ENCODE results near the gene NUDT7. TPM values are rescaled to one million over a fixed set of nuclear protein-coding genes. Genes with fewer than 3 reads are reported as not detected.

Gene NUDT7
- total and polyA plus RNA-seq, 12 donors: 15.3 to 62.6 (median 33.4) TPM

GRCh38 chr16:77732241-77732946 is 10.1 kb downstream of the NUDT7 start:
- TF ChIP-seq POLR2A (IDR thresholded peaks at IDR 0.05) (no peak), CTCF (IDR thresholded peaks at IDR 0.05) (no peak)
- H3K4me3 ChIP-seq: no peak overlapping the region
- H3K27me3 ChIP-seq: no peaks in the 10 kb centered on the region
- H3K4me1 ChIP-seq (replicated peaks in 1 of 2): no peaks in the 10 kb centered on the region
- no peak overlapping the region for H3K27ac ChIP-seq
- WGBS, 4 donors: 76 to 87% (median 85%) methylated on average over 11 of the region's 11 CpGs
- intact Hi-C loops (cut with DNase I): no loop called here
- no peaks in the 10 kb centered on the region for H3K36me3 ChIP-seq (replicated peaks in 1 of 2)
- H3K9me3 ChIP-seq (replicated peaks in 1 of 3): no peaks in the 10 kb centered on the region
- DNase-seq: no peak

DNA sequence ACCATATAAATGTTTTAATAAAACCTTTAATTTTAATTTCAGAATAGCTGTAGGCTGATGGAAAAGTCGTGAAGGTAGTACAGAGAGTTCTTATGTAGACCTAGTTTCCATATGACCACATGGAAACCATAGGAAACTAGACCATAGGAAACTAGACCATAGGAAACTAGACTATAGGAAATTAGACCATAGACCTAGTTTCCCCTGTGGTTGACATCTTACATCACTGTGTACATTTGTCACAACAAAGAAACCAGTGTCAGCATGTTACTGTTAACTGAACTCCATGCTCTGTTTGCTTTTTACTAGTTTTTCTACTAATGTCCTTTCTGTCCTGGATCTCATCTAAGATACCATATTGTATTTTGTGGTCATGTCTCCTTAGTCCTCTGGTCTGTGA is 14.6 kb downstream of the NUDT7 start:
- H3K27ac ChIP-seq: no peak overlapping the region
- H3K4me3 ChIP-seq: no peak overlapping the region
- no peak for DNase-seq
- no peak for TF ChIP-seq CTCF (IDR thresholded peaks at IDR 0.05)
- TF ChIP-seq POLR2A (IDR thresholded peaks at IDR 0.05): no peak
- WGBS, 4 donors: 68 to 82% (median 75%) methylated on average over 1 of the region's 1 CpG
- no peaks in the 10 kb centered on the region for H3K9me3 ChIP-seq (replicated peaks in 1 of 3)
- no peaks in the 10 kb centered on the region for H3K4me1 ChIP-seq (replicated peaks in 1 of 2)
- intact Hi-C loops (cut with DNase I): no loop called here
- H3K36me3 ChIP-seq (replicated peaks in 1 of 2): no peaks in the 10 kb centered on the region
- no peaks in the 10 kb centered on the region for H3K27me3 ChIP-seq

DNA sequence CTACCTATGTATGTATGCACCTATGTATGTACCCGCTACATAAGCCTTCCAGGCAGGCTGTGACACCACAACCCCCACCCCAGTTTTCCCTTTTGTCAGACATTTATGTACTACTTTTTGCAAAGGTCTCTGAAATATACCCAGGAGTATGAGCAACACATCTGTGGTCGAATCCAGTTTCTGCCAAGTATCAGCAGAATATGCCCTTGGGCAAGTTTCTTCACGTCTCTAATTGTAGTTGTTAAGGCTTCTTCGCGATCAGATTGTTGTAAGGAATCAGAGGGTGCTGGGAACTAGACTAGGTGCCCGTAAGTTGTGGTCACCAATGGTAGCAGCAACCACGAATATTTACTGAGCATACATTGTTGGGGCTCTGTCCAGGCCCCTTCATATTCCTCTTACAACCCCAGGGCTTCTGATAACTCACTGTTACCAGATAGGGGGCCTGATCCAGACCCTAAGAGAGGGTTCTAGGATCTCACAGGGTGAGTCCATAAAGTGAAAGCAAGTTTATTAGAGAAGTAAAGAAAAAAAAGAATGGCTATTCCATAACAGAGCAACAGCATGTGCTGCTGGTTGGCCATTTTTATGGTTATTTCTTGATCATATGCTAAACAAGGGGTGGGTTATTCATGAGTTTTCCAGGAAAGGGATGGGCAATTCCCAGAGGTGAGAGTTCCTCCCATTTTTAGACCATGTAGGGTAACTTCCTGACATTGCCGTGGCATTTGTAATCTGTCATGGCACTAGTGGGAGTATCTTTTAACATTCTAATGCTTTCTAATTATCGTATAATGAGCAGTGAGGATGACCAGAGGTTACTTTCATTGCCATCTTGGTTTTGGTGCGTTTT is 16.6 kb downstream of the NUDT7 start:
- TF ChIP-seq POLR2A (IDR thresholded peaks at IDR 0.05) (no peak), CTCF (IDR thresholded peaks at IDR 0.05) (no peak)
- no peak for DNase-seq
- intact Hi-C loops (cut with DNase I): no loop called here
- Histone ChIP-seq H3K9me3 (replicated peaks in 1 of 3) (no peaks in the 10 kb centered on the region), H3K4me3 (no peak overlapping the region), H3K36me3 (replicated peaks in 1 of 2) (no peaks in the 10 kb centered on the region), H3K27me3 (no peaks in the 10 kb centered on the region), H3K27ac (no peak overlapping the region), H3K4me1 (replicated peaks in 1 of 2) (no peaks in the 10 kb centered on the region)
- WGBS, 4 donors: 83 to 92% (median 86%) methylated on average over 9 to 10 of the region's 10 CpGs

GRCh38 chr16:77739559-77739892 is 17.2 kb downstream of the NUDT7 start:
- Histone ChIP-seq H3K36me3 (replicated peaks in 1 of 2) (no peaks in the 10 kb centered on the region), H3K27ac (no peak overlapping the region), H3K9me3 (replicated peaks in 1 of 3) (no peaks in the 10 kb centered on the region), H3K4me1 (replicated peaks in 1 of 2) (no peaks in the 10 kb centered on the region), H3K4me3 (no peak overlapping the region), H3K27me3 (no peaks in the 10 kb centered on the region)
- TF ChIP-seq POLR2A (IDR thresholded peaks at IDR 0.05) (no peak), CTCF (IDR thresholded peaks at IDR 0.05) (no peak)
- DNase-seq: peak in 3 of 7 donors; percentile 12 to 33 (median 24)
- intact Hi-C loops (cut with DNase I): no loop called here
- WGBS, 4 donors: 36 to 62% (median 56%) methylated on average over 1 of the region's 1 CpG
